Measurements from ENCODE around the gene CEP41. TPM values are rescaled to one million over a fixed set of nuclear protein-coding genes. Genes with fewer than 3 reads are reported as not detected.

The CEP41 gene
- total and polyA plus RNA-seq, 2 donors (not counting 3 experiments of a cell fraction or from before 2014, with no cell fraction given), result 19.5 to 26.8 TPM

DNA sequence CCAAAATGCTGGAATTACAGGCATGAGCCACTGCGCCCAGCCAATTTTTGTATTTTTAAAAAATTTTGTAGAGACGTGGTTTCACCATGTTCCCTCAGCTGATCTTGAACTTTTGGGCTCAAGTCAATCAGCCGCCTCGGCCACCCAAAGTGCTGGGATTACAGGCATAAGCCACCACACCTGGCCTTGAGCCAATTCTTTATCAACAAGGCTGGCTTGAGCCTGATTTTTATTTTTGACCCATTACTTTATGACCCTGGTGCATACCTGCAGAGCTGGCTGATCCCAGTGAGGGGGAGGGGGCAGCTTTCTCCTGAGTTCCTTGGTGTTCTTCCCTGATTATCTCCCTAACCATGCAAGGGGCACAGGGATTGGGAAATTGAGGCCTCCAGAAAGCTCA, 76.4 kb downstream of the CEP41 start:
- no peak for FAIRE-seq
- Histone ChIP-seq H3K27ac (ENCODE audit: insufficient read depth, low read depth, low read length) (no peak overlapping the region), H3K79me2 (ENCODE audit: control insufficient read depth, insufficient read depth, low read length) (no peaks in the 10 kb centered on the region), H3K36me3 (ENCODE audit: control insufficient read depth in 2 of 2, extremely low read depth in 1 of 2, insufficient read depth in 2 of 2, low read length in 2 of 2) (no peaks in the 10 kb centered on the region), H3K9me3 (replicated peaks; ENCODE audit: control insufficient read depth, insufficient read depth, low read length) (no peaks in the 10 kb centered on the region), H4K20me1 (replicated peaks; ENCODE audit: control insufficient read depth, extremely low read depth, insufficient read depth, low read length) (no peaks in the 10 kb centered on the region), H3K4me3 (replicated peaks in 1 of 3; ENCODE audit: insufficient read depth in 1 of 3, low read depth in 1 of 3, low read length in 3 of 3) (no peak overlapping the region), H3K4me2 (ENCODE audit: insufficient read depth, low read length) (no peak overlapping the region), H3K9me1 (replicated peaks; ENCODE audit: control insufficient read depth, extremely low read depth, insufficient read depth, low read length) (no peaks in the 10 kb centered on the region), H3K27me3 (ENCODE audit: control insufficient read depth in 2 of 2, insufficient read depth in 2 of 2, low read length in 2 of 2) (no peaks in the 10 kb centered on the region), H3K9ac (replicated peaks; ENCODE audit: extremely low read depth, insufficient read depth, low read length) (no peak overlapping the region), H3K4me1 (ENCODE audit: control insufficient read depth, extremely low read depth, insufficient read depth, low read length) (peaks cover 3% of the 10 kb centered on the region), H2AFZ (ENCODE audit: low read depth, low read length) (no peak overlapping the region)
- BruUV-seq (replicated peaks), result no TSS peak
- intact Hi-C loops (cut with micrococcal nuclease), result no loop called here
- no peak for TF ChIP-seq FOS (IDR thresholded peaks at IDR 0.05; ENCODE audit: borderline replicate concordance, insufficient read depth, low read length)
- TF ChIP-seq GATA2 (IDR thresholded peaks at IDR 0.05; ENCODE audit: insufficient read depth, insufficient read length, low read depth, low read length), result no peak
- TF ChIP-seq POLR2AphosphoS5 (IDR thresholded peaks at IDR 0.05; ENCODE audit: insufficient read depth, low read depth, low read length), result no peak
- TF ChIP-seq, protein P1, sequence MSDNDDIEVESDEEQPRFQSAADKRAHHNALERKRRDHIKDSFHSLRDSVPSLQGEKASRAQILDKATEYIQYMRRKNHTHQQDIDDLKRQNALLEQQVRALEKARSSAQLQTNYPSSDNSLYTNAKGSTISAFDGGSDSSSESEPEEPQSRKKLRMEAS (IDR thresholded peaks at IDR 0.05; ENCODE audit: insufficient read depth, insufficient read length), result no peak
- TF ChIP-seq, protein P2, sequence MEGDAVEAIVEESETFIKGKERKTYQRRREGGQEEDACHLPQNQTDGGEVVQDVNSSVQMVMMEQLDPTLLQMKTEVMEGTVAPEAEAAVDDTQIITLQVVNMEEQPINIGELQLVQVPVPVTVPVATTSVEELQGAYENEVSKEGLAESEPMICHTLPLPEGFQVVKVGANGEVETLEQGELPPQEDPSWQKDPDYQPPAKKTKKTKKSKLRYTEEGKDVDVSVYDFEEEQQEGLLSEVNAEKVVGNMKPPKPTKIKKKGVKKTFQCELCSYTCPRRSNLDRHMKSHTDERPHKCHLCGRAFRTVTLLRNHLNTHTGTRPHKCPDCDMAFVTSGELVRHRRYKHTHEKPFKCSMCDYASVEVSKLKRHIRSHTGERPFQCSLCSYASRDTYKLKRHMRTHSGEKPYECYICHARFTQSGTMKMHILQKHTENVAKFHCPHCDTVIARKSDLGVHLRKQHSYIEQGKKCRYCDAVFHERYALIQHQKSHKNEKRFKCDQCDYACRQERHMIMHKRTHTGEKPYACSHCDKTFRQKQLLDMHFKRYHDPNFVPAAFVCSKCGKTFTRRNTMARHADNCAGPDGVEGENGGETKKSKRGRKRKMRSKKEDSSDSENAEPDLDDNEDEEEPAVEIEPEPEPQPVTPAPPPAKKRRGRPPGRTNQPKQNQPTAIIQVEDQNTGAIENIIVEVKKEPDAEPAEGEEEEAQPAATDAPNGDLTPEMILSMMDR (IDR thresholded peaks at IDR 0.05; ENCODE audit: extremely low read depth in 1 of 2, insufficient read depth in 1 of 2, low read depth in 1 of 2, low read length in 2 of 2), result no peak
- no peak for TF ChIP-seq EZH2 (IDR thresholded peaks at IDR 0.05; ENCODE audit: borderline replicate concordance, low read depth, low read length, severe bottlenecking)
- TF ChIP-seq MYC (IDR thresholded peaks at IDR 0.05; ENCODE audit: low read depth, low read length), result no peak
- no peak for TF ChIP-seq POLR2A (IDR thresholded peaks at IDR 0.05; ENCODE audit: low read depth, low read length)
- no peak for TF ChIP-seq JUN (IDR thresholded peaks at IDR 0.05; ENCODE audit: borderline replicate concordance, insufficient read depth, insufficient read length, low read depth)
- ChIA-PET POLR2A (no interaction called here), CTCF (no interaction called here)
- dilution Hi-C loops (cut with MboI; ENCODE audit: extremely low pct_ligation_motif_present, low sequenced_read_pairs), result no loop called here
- DNase-seq (ENCODE audit: low read depth, low spot score), result no peak

Measured in endothelial cell of umbilical vein (primary cell).